ENCODE results near the gene CACNG7. TPM values are rescaled to one million over a fixed set of nuclear protein-coding genes. Genes with fewer than 3 reads are reported as not detected.

The CACNG7 gene
- polyA plus RNA-seq, 5 donors = 0.09 TPM; not detected in 4

GRCh38 chr19:53878776-53879139 is 30.3 kb upstream of the CACNG7 start:
- no peak for DNase-seq

GRCh38 chr19:53879140-53880081 is 29.7 kb upstream of the CACNG7 start:
- DNase-seq = peak; percentile 96

- DNase-seq = no peak
These were observed 28.2 kb upstream of the CACNG7 start for GRCh38 chr19:53880711-53881481.

- no peak for DNase-seq
These were observed 27.3 kb upstream of the CACNG7 start, which contains the start of gene PRKCG for GRCh38 chr19:53881482-53882390. Gene PRKCG (plus strand): TSS chr19:53882197. CDS start chr19:53882495, 298 bp downstream.

GRCh38 chr19:53882391-53883050 is 26.6 kb upstream of the CACNG7 start:
- DNase-seq = no peak

- no peak for DNase-seq
These were observed 25.8 kb upstream of the CACNG7 start for GRCh38 chr19:53883231-53883661.

- no peak for DNase-seq
These were observed 25.3 kb upstream of the CACNG7 start for GRCh38 chr19:53883741-53884140.

GRCh38 chr19:53884256-53884655 is 24.8 kb upstream of the CACNG7 start:
- DNase-seq = no peak

GRCh38 chr19:53885036-53885435 is 24.0 kb upstream of the CACNG7 start:
- DNase-seq = no peak

GRCh38 chr19:53892301-53892980 is 16.6 kb upstream of the CACNG7 start:
- DNase-seq = no peak

- no peak for DNase-seq
These were observed 16.1 kb upstream of the CACNG7 start for GRCh38 chr19:53892981-53893325.

- DNase-seq = no peak
These were observed 14.4 kb upstream of the CACNG7 start for GRCh38 chr19:53894707-53895106.

GRCh38 chr19:53896682-53897081 is 12.4 kb upstream of the CACNG7 start:
- DNase-seq = no peak

GRCh38 chr19:53897459-53897858 is 11.6 kb upstream of the CACNG7 start:
- DNase-seq = no peak

GRCh38 chr19:53898166-53898565 is 10.9 kb upstream of the CACNG7 start:
- no peak for DNase-seq

- DNase-seq = no peak
These were observed 10.3 kb upstream of the CACNG7 start for GRCh38 chr19:53898636-53899341.

- no peak for DNase-seq
These were observed 8.8 kb upstream of the CACNG7 start for GRCh38 chr19:53900191-53900860.

- DNase-seq = no peak
These were observed 5.9 kb upstream of the CACNG7 start for GRCh38 chr19:53903055-53903680.

- DNase-seq = no peak
These were observed 4.2 kb upstream of the CACNG7 start for GRCh38 chr19:53904909-53905308.
